NCI-H146 treated with DMSO at 0.1 percent for 48 hours (cell line): ENCODE measurements around the gene VEGFD.

Experiments
- DNase-seq: peaks from one replicate; lab custom pipeline; 2025; ENCODE audit not compliant: unreplicated experiment; lab: John Stamatoyannopoulos, UW

Gene VEGFD

DNA sequence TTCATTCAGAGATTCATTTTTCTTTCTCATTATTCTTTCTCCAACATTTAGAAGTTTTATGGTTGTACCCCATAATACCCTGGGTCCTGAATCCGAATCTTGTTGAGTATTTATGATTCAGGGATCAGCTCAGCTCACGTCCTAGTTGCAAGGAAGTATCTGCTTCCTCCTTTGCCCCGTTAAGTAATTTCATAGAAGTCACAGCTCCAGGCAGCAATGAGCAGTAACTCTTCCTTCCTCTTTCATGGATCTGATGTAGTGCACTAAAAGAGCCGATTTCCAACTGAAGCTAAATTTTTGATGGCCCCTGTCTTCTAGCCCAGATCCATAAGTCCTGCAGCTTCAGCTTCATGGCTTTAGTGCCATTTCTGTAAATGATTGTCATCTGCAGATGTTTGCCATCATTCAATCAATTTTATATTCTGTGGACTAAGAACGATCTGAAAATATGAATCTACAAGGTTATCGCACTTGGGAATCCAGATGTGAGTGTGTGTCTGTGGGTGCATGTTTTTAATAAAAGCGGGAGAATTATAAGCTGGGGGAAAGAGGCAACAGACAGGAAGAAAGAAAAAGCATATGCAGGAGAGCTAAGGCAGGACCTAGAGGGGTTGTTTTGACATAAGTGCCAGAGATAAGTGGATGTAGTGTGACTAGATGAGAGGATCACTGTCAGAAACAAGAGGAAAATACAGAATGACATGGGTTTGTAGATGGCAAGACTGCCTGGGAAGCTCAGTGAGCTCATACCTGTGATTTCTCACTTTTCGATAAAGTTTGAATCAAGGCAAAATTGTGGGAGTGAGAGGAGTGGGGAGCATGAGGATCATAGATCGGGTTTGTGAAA, 17.5 kb downstream of the VEGFD start:
- DNase-seq, result no peak

DNA sequence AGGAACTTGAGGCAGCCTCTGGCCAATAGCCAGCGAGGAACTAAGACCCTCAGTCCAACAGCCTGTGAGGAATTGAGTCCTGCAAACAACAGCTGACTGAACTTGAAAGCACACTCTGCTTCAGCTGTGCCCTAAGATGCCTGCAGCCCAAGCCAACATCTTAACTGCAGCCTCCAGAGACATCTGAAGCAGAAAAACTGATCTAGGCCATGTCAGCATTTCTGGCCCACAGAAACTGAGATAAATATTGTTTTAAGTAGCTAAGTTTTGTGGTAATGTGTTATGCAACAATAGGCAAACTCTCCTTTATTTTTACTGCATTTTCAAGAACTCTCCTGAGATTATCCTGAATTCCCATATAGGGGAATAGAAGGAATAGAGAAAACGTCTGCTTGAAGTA, 24.5 kb downstream of the VEGFD start:
- no peak for DNase-seq

DNA sequence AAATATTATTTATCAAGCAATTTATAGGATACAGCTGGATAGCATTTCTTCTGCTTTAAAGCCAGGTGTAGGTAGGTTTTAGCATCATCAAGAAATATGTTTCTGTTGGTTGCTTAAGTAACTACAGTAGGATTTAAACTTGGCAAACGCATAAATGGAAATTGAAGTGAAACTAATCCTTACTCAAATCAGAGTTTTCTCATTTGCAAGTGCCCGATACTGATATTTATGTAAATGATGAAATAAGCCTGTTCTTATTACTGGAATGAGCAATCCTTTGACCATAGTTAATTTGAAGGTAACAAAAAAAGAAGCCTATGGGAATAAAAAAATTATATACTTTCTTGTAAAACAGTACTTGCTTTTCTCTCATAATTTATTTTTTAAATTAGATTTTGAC, 25.7 kb downstream of the VEGFD start:
- DNase-seq, result no peak

DNA sequence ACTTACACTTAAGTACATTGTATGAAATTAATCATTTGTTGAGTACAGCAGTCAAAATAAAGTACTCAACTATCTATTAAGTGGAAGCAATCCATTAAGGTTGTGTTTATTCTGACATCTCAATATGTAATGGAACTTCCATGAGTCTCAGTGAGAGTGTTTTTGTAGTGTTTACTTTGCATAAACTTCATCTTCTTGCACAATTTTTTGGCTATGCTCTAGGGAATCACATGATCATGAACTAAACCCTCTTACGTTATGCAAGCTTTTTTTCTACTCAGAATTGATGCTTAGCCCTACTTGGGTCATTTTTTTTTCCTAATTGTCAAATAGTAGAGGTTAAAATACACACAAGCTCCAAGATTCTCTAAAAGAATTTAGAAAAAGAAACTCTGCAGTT, 27.8 kb downstream of the VEGFD start:
- DNase-seq, result no peak

DNA sequence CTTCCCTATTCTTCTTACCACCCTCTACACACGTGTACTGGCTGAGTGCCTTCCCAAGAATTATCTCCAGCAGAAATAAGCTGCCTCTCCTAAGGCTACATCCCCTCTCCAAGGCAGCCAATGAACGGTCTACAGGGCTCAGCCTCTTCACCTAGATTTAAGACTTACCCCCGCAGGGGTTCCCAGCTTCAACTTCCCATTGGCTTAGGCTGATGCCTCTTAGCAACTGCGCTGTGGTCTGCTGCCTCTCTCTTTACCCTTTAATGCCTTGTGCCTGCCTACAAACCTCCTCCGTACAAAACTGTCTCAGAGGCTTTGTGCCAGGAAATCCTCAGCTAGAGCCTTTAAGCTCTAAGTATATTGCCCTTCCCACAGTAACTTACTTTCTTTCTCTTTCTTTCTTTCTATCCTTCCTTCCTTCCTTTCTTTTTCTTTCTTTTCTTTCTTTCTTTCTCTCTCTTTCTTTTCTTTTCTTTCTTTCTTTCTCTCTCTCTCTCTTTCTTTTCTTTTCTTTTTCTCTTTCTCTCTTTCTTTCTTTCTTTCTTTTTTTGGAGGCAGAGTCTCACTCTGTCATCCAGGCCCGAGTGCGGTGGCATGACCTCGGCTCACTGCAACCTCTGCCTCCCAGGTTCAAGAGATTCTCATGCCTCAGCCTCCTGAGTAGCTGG, 33.8 kb downstream of the VEGFD start:
- DNase-seq, result no peak

DNA sequence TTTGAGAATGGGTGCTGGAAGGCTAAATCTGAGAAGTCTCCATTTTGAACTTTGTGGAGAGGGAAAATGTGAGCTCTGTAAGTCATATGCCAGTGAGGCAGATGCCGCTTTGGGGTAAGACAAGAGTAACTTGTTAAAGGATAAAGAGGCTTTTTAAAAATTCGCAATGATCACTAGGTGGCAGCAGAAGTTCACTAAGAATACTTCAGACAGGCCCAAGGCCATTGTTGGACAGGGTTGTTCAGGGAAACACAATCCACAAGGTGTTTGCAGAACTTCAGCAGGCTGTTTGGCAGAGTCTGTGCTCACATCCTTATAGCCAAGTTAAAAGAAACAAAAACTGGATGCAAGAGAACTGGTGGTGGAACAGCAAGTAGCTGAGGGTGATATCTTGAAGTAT, 35.2 kb downstream of the VEGFD start:
- peak; percentile 34 for DNase-seq

DNA sequence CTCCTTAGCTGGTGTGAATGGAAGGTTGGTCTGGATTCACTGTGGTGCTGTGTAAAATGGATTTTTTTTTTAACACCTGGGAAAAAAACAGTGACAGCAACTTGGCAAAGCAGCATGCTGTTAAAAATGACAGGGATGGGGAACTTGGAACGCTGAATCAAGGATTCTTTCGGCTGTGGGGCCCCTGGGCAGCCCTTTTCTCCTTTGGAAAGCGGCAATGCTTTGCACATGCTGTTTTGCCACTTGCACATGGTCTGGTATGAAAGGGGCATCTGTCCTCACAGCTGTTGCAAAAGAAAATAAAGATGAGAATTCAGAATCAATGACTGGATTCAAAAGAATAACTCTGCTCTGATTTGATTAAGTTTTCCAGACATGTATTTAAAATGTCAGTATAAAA, 38.2 kb downstream of the VEGFD start:
- DNase-seq, result no peak

DNA sequence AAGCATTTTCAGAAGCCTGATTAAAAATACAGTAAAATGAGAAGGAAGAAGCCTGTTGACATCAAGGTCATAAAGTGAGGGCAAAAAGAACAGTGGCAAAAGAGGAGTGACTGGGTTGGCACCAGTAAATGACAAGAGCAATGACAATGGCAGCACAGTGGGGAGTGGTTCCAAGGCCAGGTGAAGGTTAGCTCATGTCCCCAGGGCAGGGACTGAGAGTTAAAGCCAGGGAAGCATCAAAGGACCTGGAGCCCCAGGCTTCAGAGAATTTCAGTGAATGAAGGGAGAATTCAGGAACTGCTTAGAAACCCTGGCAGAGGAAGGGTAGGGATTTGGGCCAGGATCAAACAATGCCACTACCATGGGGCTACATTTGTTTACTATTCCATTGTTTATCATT, 40.1 kb downstream of the VEGFD start:
- peak; percentile 35 for DNase-seq

DNA sequence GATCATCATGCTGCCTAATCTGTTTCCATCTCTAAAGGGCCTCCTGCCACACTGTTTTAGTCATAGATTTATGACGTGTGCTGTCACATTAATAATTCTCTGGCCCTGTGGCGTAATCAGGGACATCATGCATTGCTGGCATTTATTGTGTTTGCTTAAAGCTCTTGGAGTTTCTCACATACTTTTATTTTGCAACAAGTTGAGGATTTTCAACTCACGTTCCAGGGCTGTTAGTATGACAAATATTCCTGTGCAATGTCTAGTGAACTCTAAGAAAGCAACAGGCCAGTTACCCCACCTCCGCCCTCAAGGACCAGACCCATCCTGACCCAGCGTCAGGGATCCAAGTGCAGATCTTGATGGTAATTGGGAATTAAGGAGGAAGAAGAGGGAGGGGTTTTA, 41.1 kb downstream of the VEGFD start:
- DNase-seq, result no peak

DNA sequence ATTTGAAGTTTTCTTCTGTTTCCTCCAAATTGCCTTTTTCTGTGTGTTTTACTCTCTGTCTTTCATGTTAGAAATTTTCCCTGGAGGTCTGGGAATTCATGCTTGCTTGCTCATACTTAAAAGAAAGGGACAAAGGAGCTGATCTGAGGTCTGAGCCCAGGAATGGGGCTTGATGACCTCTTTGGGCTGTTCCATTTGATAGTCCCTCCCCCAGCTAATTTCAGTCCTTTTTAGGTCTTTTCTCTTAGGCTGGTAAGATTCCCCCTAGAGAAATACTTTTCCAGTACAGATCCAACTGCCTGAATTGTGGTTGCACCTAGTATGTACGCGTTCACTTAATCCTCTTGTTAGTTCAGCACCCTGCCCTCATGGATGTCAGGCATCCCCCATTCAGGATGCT, 43.3 kb downstream of the VEGFD start:
- DNase-seq, result no peak

DNA sequence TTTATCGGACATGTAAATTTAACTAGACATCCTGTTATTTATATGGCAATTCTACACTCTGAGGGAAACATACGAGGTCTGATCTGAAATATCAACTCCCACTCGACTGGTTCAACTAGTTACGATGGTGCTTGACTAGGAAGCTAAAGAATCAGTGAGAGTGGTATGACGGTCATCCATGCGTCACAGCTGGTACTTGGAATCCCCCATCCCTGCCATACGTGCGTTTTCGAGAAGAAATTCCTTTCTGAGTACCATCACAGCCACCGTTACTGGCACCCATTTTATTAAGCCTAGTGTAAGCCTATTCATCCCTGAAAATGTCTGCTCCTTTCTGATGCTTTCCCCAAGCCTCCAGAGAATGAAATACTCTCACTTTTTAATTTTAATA, 48.2 kb downstream of the VEGFD start:
- DNase-seq, result peak; percentile 35

DNA sequence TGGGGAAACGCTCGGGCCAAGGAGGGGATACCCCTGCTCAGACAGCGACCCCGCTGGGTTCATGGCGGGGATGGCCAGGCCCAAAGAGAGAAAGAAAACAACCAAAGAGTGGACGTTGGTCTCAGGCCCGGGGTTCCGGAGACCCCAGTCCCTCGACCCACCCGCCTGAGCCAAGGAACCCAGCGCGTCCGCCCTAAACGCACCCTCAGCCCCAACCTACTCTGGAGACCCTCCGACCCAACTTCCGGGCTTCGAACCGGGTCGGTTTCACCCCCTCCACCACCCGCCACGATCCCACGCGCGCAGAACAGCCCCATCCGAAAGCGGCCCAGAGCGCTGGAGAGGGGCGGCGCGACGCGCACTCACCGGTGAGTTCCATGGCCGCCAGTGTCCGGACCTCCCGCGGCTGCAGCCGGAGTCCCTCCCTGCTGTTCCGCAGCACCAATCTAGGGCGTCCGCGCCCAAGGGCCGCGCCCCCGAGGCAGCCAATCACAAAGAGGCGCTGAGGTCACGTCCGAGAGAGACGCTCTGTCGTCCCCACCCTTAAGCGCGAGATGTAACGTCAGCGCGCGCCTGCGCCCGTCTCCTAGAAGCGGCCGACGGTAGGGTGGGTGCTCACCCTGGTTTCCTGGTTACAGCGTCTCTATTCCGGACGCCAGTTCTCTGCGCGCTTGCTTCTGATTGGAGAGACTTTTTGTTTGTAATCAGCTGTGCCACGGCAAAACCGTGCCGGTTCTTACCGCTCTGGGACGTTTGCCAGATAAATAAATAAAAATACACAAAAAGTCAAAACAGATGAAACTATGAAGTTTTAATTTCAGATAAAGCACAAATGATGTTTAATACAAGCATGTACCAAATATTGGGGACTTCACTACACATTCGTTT, 48.8 kb downstream of the VEGFD start, which contains the start of gene PIGA:
Gene PIGA, minus strand, starts transcription at position 389 of the 888 bp plus-strand sequence. CDS start 3,593 bp downstream, outside the sequence.
- peak; percentile 86 for DNase-seq

DNA sequence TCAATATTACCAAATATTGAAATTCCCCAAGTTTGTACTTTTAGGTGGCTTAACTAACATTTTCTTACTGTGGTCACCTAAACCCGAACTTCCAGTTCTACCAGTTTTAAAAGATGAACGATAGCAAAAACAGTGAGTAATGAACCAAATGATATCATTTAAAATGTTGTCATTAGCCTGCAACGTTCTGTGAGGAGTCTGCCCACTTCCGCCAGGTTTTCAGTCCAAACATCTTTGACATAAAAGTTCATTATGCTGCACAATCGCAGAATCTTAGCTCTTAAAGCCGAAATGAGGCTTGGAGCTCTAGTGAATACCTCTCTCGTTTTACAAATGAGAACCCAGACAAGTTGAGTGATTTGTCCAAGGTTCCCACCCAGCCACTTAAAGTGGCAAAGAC, 49.7 kb downstream of the VEGFD start:
- DNase-seq, result no peak

DNA sequence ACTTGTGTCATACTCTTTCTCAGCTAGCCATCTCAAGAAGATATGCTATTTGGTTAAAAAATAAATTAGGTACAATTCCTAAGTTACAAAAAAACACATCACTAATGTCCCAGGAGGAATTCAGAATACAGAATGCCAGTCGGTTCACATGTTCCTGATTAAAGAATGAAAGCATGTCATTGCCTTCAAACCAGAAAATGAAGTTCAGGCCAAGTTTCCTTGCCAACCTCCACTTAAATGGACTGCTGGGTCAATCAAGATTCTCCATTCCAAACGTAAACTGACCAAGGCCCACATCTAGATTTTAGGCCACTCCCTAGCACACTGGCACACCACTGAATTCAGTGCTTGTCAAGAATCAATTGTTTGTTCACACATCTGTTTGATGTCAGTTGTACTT, 55.4 kb downstream of the VEGFD start:
- DNase-seq, result no peak

DNA sequence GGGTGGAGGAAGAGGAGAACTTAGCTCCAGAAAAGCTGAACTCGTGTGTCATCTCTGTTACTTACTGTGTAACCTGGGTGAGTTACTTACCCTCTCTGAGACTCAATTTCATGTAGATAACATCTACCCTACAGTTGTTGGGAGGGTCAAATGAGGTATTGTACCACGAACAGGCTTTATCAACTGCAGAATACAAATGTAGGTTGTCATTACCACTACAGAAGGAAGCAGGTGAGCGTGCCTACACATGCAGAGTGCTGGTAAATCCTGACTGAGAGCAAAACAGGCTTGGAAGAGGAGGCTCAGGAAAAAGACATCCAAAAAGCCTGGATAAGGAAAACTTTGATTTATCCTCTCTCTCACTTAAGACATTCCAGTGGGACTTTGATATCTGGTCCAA, 56.1 kb downstream of the VEGFD start:
- DNase-seq, result no peak

DNA sequence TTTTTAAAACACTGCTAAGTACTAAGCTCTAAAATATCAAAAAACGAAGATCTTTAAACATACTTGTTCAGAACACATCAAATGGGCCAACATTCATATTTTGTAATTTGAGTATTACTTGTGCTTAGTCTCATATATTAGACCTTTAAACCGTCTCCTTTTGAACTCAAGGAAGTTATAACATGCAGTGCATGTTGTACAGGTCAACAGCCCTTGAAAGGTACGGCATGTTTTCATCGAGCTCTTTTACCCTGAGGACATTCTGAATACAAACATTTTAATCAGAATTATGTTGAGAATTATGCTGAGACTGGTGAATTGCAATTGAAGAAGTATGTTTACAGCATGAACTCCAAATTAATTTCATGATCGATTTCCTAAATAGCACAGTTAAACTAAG, 61.7 kb downstream of the VEGFD start:
- DNase-seq, result no peak

DNA sequence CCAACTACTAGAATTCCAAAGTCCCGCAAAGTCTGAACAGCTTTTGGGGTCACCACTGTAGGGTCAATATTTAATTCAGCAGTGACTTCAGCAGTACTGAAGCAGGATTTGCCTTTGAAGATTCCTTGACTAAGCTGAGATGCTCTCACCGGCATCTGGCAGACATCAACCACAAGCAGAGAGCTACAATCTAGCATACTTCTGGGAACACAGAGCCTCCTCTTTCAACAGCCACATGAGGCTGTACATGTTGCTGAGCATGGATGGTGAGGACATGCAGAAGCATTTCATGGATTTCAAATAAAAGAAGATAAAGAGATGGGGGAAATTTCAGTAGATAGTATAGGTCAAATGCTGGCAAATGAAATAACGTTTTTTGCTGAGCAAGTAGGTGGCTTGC, 62.1 kb downstream of the VEGFD start:
- no peak for DNase-seq

DNA sequence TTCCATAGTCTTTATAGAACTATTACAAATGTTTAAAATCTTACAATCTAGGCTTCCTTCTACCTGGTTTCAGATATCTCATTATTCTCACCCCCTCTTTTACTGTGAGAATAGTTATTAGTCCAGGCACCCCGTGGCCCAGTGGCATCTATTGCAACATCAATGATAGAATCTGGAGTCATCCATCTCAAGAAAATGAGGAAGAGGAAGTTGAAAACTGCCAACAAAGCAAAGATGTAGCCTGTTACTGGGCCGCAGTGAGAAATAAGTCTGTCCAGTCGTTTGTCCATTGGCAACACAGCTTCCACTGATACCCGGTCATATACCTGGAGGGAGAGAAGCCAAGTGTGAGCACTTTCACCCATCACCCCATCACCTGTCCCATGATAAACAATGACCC, 62.8 kb downstream of the VEGFD start:
- no peak for DNase-seq

DNA sequence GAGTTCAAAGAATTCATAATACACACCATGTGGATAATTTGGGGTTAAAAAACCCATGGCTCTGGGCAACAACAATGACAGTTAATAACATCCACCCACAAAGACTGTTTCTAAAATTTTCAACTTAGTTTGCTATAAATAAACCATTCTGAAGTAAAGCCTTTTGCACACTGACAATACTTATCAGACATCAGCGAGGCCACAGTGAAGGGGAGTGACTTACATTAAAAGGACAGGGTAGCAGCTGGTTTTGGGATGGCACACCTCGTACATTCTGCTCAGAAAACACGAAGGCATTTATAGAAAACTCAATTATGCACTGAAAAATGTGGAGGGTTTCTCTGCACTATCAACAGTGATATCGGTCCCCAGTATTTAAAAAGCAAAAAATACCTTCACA, 63.9 kb downstream of the VEGFD start:
- no peak for DNase-seq

DNA sequence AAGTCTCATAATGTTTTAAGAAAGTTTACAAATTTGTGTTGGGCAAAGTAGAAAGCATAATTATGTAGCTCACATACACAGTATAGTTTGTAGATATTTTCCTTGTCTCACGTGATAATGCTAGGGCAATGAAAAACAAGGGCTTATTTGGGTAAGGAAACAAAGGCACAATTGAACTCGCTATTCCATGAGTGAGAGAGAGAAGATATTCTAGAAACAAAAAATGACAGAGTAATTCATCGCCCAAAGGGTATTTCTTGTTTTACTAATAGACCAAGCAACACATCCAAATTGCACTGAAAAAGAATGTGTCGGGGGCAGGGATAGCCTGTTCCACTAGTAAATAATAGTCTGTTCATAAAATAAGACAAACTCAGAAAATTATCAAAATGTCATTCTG, 65.1 kb downstream of the VEGFD start:
- no peak for DNase-seq

DNA sequence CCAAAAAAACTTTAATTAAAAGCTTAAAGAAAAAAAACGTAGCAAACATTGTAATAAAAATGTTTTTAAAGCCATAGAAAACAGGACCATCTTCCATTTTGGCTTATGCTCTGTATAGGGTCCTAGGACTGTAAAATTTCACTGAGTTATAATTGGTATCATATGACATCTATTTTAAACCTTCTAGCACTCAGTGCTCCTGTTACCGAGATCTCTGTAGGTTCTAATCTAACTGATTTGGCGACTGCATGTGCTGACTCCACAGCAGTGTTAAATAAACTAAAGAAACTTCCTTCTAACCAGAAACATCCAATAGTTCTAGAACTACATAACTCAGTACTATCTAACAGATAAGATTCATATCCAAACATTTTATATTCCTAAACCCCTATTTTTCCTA, 68.7 kb downstream of the VEGFD start, which contains the start of gene ASB11:
Gene ASB11, minus strand, starts transcription at position 132 of the 400 bp plus-strand sequence. Its CDS starts 35 bp downstream, at position 97.
- DNase-seq, result no peak
